ENCODE results near the gene SENP7. TPM values are rescaled to one million over a fixed set of nuclear protein-coding genes. Genes with fewer than 3 reads are reported as not detected.

The SENP7 gene
- 7.6 and 11.9 TPM in 2 replicates for total RNA-seq

GRCh38 chr3:101512646-101513418, at the start of gene SENP7:
Gene SENP7 (minus strand): TSS chr3:101513212. CDS start chr3:101513130, 82 bp downstream.

DNA sequence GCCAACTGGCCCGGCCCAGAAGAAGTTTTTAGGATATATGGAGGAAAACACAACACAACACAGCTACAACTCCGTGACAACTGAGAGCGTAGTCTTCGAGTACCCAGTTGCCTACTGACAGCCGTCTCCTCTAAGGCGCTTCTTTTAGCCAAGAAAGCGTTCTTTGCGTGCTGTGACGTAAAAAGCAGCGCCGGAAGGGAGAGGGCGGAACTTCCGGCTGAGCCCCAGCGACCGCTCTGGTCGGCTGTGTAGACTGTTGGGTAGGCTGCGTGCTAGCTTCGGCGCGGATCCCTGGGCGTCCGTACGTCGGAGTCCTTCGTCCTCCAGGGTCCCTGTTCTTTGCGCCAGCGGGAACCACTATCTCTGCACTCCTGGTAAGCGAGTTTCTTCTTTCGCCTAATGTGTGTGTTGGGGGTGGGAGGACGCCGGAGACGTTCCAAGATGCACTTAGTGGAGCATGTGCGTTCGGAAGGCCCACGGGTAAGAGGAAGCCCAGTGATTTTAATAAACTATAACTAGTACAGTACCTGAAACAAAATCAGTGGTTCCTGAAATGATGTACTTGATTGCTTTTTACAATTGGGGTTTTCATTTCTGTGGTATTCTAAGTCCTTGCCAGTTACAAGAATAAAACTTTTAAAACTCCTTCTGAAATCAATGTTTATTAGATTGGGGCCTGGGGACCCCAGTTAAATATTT, 48.8 kb upstream of the SENP7 start, which contains the start of gene TRMT10C:
Gene TRMT10C, plus strand, starts transcription at position 239 of the 699 bp plus-strand sequence. CDS start 2,914 bp downstream, outside the sequence.

DNA sequence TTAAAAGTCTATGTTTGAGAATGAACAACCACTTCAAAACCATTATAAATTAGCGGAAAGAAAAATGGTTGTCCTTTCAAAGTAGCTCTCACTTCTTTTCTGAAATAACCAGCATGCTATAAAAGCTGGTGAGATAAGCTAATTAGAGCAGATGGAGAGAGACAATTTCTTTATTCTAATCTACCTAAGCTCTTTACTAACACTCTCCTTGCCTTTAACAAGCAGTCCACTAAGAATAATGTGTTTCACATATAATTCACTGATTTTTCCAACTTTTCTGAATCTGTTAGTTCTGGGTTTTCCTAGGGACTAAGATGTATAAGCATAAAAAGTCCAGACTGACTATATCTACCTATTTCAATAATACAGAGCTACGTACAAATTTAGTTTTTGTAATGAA, 192.5 kb downstream of the SENP7 start, which contains the start of gene IMPG2:
Gene IMPG2, minus strand, starts transcription at position 101 of the 400 bp plus-strand sequence. CDS start 203 bp downstream, outside the sequence.

Other genes with a start within 250 kb of the SENP7 start
- gene IMPG2, start 192.6 kb downstream of the SENP7 start, total RNA-seq: 0.26 and 0.33 TPM in 2 replicates
- 15.4 and 18.5 TPM in 2 replicates for gene TRMT10C, start 48.7 kb upstream of the SENP7 start, total RNA-seq
- 81.3 and 103 TPM in 2 replicates for gene PCNP, start 61.0 kb upstream of the SENP7 start, total RNA-seq
- gene ZBTB11, start 163.9 kb upstream of the SENP7 start, total RNA-seq: 21.5 and 22.7 TPM in 2 replicates
- gene RPL24, start 173.5 kb upstream of the SENP7 start, total RNA-seq: 985 and 1,440 TPM in 2 replicates
- 10.8 and 12.3 TPM in 2 replicates for gene CEP97, start 211.4 kb upstream of the SENP7 start, total RNA-seq